Measurements from ENCODE around the gene VIPR2.

DNA sequence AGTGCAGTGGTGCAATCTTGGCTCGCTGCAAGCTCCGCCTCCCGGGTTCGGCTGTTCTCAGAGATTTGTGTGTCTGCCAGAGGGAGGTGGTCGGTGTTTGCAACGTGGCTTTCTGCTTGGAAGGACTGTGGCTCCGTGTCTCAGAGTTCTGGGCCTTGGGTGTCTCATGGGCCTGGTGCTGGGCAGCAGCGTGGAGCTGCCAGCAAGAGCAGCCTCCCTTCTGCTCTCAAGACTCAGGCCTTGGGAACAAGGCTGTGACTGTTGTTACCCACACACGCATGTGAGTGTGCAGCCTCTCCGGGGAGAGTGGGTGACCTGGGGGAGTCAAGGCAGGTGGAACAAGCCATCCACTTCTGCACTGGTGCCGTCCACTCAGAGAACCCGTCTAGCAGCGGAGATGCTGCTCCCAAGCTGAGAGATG, 52.0 kb downstream of the VIPR2 start:
- TF ChIP-seq, protein P1, sequence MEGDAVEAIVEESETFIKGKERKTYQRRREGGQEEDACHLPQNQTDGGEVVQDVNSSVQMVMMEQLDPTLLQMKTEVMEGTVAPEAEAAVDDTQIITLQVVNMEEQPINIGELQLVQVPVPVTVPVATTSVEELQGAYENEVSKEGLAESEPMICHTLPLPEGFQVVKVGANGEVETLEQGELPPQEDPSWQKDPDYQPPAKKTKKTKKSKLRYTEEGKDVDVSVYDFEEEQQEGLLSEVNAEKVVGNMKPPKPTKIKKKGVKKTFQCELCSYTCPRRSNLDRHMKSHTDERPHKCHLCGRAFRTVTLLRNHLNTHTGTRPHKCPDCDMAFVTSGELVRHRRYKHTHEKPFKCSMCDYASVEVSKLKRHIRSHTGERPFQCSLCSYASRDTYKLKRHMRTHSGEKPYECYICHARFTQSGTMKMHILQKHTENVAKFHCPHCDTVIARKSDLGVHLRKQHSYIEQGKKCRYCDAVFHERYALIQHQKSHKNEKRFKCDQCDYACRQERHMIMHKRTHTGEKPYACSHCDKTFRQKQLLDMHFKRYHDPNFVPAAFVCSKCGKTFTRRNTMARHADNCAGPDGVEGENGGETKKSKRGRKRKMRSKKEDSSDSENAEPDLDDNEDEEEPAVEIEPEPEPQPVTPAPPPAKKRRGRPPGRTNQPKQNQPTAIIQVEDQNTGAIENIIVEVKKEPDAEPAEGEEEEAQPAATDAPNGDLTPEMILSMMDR (IDR thresholded peaks at IDR 0.05) = no peak
- TF ChIP-seq POLR2A (IDR thresholded peaks at IDR 0.05) = no peak
